ENCODE results near the gene PDGFRA.

The PDGFRA gene

GRCh38 chr4:54228961-54229501 lies at the start of gene PDGFRA:
TSS of gene PDGFRA (plus strand) at chr4:54229293. CDS start at chr4:54258769, 29,476 bp downstream.
- DNase-seq, result peak; percentile 9

- no peak for DNase-seq
These were observed 44.5 kb upstream of the PDGFRA start for GRCh38 chr4:54184581-54184980.

GRCh38 chr4:54185044-54185780 lies 43.9 kb upstream of the PDGFRA start:
- peak; percentile 12 for DNase-seq

GRCh38 chr4:54185866-54186265 lies 43.2 kb upstream of the PDGFRA start:
- DNase-seq, result no peak

GRCh38 chr4:54186371-54186770 lies 42.7 kb upstream of the PDGFRA start:
- no peak for DNase-seq

GRCh38 chr4:54187148-54187547 lies 41.9 kb upstream of the PDGFRA start:
- DNase-seq, result no peak

GRCh38 chr4:54189140-54189539 lies 40.0 kb upstream of the PDGFRA start:
- DNase-seq, result no peak

- no peak for DNase-seq
These were observed 36.3 kb upstream of the PDGFRA start for GRCh38 chr4:54192811-54193210.

- no peak for DNase-seq
These were observed 31.2 kb upstream of the PDGFRA start for GRCh38 chr4:54197926-54198325.

GRCh38 chr4:54199919-54200318 lies 29.2 kb upstream of the PDGFRA start:
- no peak for DNase-seq

- no peak for DNase-seq
These were observed 19.5 kb upstream of the PDGFRA start for GRCh38 chr4:54209617-54210016.

GRCh38 chr4:54213001-54213400 lies 16.1 kb upstream of the PDGFRA start:
- DNase-seq, result no peak

- DNase-seq, result no peak
These were observed 15.3 kb upstream of the PDGFRA start for GRCh38 chr4:54213761-54214160.

GRCh38 chr4:54215379-54216077 lies 13.6 kb upstream of the PDGFRA start:
- DNase-seq, result no peak

GRCh38 chr4:54217642-54218495 lies 11.2 kb upstream of the PDGFRA start:
- peak; percentile 76 for DNase-seq

GRCh38 chr4:54218736-54219135 lies 10.4 kb upstream of the PDGFRA start:
- no peak for DNase-seq

- DNase-seq, result no peak
These were observed 4.0 kb upstream of the PDGFRA start for GRCh38 chr4:54224996-54225597.

- no peak for DNase-seq
These were observed 3.3 kb upstream of the PDGFRA start for GRCh38 chr4:54225598-54226403.

- no peak for DNase-seq
These were observed 2.5 kb upstream of the PDGFRA start for GRCh38 chr4:54226404-54227255.

- no peak for DNase-seq
These were observed 1.6 kb upstream of the PDGFRA start for GRCh38 chr4:54227256-54228055.

Measured in NCI-H82 (cell line).